HG03342 (cell line): ENCODE results near the gene ABT1.

Experiments
- ATAC-seq: cut with Tn5 transposase; IDR thresholded peaks from one replicate; pipeline ENCODE4 v1.9.1; 2021; ENCODE audit warnings: mild to moderate bottlenecking, moderate library complexity; ENCODE audit not compliant: unreplicated experiment

ABT1 gene

DNA sequence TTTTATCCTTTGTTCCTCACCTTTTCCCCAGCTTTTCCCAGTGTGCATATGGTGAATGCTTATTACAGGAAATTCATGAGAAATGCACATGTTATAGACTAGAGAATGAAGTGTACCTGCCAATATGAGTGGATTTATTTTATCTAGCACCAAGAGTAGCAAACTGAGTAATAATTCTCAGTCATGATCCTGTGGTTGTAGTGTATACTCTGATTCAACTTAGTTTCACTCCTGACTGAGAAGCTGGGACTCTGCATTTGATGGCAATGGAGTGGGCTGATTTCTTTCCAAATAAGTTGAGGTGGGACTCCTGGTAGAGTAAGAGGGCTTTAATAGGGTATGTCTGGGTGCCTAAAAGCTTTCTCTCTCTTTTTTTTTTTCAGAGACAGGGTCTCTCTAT lies 4.0 kb downstream of the ABT1 start:
- ATAC-seq, result no peak

GRCh38 chr6:26602262-26602661 lies 5.5 kb downstream of the ABT1 start:
- no peak for ATAC-seq

GRCh38 chr6:26604026-26604425 lies 7.3 kb downstream of the ABT1 start:
- no peak for ATAC-seq

DNA sequence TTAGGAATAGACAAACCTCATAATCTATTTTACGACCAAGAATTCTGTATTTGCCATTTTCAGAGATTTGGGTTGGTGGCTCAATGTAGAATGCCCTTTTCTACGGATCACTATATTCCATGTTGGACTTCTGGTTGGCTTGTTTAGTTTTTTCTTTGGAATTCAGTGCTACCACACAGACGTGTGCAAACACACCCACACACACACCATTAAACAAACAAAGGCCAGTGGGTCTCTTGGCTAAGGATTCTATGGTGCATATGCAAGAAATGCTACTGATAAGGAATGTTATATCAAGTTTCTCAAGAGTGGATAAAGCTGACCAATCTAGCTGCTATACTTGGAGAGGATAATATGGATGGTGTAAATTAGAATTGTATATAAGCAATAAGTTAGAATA lies 8.0 kb downstream of the ABT1 start:
- ATAC-seq, result no peak

DNA sequence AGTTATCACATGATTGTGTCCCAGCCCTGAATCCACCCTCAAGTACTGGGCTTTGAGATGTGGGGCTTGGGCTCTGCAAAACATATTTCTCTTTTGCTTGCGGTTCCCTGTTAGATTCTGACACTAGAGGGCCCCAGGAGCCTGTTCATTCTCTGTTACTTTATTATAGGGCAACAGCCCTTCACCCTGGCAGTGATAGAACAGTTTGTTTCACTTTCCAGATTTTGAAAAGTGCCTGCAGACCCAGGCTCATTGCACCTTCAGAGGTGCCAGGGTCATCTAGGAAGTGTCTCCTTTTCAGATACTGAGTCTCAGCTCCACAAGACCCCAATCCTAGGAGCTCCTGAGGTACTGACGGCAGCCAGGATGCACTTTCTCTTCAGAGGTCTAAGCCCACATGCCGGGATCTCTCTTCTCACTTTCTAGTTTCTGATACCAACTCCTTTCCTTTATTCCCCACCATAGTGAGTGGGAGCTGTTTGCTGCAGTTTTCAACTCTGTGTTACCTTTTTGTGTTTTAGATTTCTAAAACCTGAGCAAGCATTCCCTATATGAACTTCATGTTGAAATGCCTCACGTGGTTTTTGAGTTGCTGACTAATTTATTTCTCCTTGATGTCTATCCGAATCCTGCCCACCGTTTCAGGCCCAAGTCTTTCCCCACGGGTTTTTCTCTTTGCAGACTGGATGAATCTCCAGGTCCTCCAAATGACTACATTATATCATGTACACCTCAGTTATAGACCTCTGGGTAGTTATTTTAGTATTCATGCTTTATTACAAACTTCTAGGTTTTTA lies 10.9 kb downstream of the ABT1 start:
- peak; percentile 65 for ATAC-seq

- no peak for ATAC-seq
Observed at GRCh38 chr6:26609463-26609862, 12.7 kb downstream of the ABT1 start.

DNA sequence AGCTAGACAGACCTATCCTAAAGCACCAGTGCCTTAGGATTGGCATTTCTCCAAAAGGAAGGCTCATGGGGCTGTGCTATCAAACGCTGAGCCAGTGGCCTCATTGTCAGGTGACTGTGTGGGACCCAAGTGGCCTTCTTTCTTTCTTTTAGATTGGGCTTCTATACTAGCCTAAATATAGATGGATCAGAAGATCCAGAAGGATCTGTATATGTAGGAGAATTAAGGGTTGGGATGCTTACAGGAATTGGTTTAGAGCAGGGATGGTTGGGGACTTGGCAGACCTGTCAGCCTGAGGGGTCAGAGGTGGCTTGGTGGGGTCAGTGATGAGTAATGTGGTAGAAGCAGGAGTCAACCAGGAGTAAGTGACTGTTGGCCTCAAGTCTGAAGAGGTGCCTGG lies 14.8 kb downstream of the ABT1 start:
- no peak for ATAC-seq

- ATAC-seq, result no peak
Observed at GRCh38 chr6:26613201-26613600, 16.4 kb downstream of the ABT1 start.

GRCh38 chr6:26613689-26614683 lies 17.2 kb downstream of the ABT1 start:
- ATAC-seq, result no peak

DNA sequence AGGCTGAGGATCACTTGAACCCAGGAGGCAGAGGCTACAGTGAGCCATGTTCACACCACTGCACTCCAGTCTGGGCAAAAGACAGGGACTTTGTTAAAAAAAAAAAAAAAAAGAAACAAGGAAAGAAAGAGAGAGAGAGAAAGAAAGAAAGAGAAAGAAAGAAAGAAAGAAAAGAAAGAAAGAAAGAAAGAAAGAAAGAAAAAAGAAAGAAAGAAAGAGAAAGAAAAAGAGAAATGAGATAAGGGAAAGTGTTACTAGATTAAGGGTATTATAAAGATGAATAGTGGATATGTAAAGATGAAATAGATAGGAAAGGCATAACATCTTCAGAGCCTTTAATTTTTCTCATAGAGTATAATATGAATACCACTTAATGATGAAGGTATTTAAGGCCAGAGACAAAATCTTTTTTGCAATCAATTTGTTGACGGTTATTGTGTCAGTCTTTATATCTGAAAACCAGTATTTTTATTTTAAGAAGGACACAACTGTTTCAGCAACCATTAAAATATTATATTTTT lies 26.6 kb downstream of the ABT1 start:
- ATAC-seq, result no peak

DNA sequence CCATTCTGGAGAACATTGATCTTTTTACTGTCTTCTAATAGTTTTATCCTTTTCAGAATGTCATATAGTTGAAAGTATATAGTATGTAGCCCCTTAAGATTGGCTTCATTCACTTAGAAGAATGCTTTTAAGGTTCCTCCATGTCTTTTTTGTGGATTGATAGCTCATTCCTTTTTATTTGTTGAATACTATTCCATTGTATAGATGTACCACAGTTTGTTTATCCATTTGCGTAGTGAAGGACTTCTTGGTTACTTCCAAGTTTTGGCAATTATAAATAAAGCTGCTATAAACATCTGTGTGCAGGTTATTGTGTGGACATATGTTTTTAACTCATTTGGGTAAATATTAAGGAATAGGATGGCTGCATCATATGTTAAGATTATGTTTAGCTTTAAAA lies 27.8 kb downstream of the ABT1 start:
- ATAC-seq, result no peak

DNA sequence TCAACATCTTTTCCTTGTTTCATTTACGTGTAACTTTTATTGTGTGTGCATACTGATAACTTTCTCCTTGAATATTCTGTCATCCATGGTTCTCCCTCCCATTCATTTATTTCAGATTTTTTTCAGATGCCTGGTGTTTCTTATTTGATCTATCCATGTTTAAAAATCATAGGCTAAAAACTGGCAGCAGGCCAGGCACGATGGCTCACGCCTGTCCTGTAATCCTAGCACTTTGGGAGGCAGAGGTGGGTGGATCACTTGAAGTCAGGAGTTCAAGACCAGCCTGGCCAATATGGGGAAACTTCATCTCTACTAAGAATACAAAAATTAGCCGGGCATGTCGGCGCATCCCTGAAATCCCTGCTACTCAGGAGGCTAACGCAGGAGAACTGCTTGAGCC lies 31.1 kb downstream of the ABT1 start:
- ATAC-seq, result no peak

DNA sequence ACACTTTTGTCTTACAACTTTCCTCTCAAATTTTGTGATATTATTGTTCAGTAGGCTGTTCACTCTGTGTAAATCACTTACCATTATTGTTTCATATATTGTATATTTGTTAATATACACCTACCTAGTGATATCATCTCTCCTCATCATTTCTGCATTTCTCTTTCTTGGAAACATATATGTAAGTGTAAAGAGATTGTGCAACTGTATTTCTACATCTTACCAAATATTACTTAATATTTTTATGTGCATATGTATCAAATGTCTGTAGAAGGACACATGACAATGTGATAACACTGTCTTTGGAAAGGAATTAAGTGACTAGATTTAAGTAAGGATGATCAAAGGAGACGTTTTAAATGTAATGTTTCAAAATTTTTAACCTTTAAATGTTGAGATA lies 32.6 kb downstream of the ABT1 start:
- ATAC-seq, result no peak

- ATAC-seq, result no peak
Observed at GRCh38 chr6:26640806-26641205, 44.1 kb downstream of the ABT1 start.

- ATAC-seq, result no peak
Observed at GRCh38 chr6:26646074-26646473, 49.3 kb downstream of the ABT1 start.
